Stimulated activated CD4-positive, alpha-beta T cell treated with anti-CD3 and anti-CD28 coated beads, Interleukin-1b, Interleukin-23, amount 100 ng/mL, for 1 hour (primary cell): ENCODE results near the gene ABCA1.
"Not testable (repeated sequence)": the region's sequence is repeated elsewhere in the genome, so short reads cannot be mapped to it uniquely, and the experiment has no call there.

Experiments
- DNase-seq, 2 donors: peaks; one replicate each; pipeline ENCODE4 v3.0.0-alpha.2; 2020; ENCODE audit warnings: low read depth in 2 of 2

Gene ABCA1

GRCh38 chr9:104795857-104796256 is 132.1 kb downstream of the ABCA1 start:
- no peak for DNase-seq

DNA sequence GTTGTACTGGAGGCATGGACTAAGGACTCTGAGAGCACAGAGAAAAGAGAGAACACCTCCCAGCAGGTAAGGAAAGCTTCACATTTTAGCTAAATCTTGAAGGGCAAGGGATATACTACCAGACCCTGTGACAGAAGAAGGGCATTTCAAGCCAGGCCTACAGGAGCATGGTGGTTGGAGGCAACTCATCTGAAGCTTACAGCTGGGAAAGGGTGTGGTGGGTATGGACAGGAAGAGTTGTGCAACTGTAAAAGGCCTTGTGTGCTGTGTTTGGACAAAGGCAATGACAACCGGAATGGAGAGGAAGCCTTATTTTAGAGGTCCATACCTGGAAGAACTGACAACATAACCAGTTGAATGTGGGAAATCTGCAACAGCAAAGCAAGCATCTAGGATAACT is 132.9 kb downstream of the ABCA1 start:
- DNase-seq: no peak

DNA sequence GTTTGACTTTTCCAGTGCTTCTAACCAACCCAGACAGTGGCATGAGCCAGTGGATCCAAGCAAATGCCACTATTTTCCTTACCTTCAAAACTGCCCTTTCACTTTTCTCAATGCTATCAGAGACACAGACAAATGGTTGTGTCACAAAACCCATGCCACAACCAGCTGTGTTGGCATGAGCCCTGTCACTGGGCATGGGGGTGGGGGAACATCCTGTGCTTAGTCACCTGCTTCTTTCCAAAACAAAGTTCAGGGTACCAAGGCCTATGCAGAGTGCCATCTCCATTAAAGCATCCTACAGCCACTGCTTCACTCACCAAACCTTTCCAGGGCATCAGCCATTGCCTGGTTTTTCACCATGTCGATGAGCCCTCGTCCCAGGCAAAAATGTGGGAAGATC is 133.9 kb downstream of the ABCA1 start:
- no peak for DNase-seq

DNA sequence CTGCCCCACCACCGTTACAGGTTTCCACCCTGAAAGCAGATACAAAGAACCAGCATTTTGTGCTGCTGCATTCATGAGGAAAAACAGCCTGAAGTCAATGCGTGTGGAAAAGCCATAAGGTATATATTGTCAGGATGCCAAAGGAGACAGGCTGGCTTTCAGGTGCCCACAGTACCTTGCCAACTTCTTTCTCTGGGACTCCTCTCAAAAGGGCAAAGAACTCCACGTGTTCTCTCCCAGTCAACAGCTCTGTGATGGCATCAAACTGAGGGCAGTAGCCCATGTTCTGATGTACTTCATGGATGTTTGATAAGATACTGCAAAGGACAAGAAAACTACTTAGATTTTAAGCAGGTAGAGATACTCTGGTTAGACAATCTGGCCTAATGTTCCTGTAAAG is 139.7 kb downstream of the ABCA1 start:
- no peak for DNase-seq

DNA sequence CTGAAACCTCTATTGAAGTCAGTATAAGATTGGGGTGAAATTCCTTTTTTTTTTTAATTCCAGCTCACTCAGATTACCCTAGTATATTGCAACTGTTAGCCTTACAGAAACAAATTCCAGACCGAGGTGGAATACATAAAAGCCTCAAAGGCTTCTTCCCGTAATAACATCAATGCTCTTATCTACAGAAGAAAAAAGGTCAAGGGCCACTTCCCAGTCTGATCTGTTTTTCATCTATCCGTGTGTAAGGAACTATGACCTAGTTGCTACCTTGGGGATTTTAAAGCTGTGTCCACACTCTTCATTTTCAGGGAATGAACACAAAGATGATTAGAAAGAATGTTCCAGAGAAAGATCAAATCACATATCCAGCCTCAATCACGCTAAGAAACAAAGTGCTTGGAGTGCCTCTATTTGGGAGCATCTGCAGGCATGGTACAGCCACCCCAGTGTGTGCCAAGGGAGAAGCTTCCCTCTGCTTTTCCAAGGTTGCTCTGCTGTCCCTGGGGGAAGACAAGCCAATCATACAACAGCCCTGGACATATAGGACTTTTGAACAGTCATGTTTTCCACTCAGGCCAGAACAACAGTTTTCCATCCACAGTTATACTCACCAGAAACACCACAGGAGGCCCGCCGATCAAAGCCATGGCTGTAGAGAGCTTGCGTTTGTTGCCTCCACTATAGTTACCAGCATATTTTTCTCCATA is 140.5 kb downstream of the ABCA1 start:
- DNase-seq: no peak

DNA sequence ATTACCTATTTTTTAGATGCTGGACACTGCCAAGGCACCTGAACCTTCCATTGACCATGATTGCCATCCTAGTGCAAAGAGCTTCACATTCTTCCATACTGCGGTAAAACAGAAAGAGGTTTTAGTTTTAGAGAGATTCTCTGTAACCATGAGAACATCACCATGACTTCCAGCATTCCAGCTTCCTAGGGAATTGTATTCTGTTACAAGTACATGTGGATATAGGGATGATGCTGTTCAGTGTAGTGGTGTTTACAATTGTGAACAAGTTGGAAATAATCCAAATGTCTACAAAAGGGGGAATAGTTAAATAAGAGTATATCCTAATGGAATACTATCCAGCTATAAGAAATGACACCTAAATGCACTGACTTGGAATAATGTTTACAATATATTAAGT is 141.7 kb downstream of the ABCA1 start:
- DNase-seq: no peak

DNA sequence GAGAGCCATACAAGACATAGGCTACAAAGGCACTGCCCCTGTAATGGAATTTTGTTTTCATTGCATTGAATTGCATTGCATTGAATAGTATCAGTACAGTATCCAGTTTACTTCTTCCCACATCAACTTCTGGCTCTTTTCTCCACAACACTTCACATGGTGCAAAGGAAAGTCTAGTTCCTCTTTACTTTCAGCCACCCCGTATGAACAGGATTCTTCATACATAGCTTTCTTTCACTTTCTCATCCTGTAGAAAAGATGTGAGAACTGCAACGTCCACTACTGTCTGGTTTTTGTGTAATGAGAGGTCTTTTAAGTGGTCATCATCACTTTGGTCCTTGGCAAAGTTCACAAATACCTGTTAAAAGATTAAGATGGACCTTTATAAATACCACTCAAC is 143.9 kb downstream of the ABCA1 start:
- DNase-seq: no peak

- DNase-seq: no peak
These were observed 144.4 kb downstream of the ABCA1 start for GRCh38 chr9:104783588-104783987.

- DNase-seq: no peak
These were observed 147.1 kb downstream of the ABCA1 start for GRCh38 chr9:104780796-104781395.

GRCh38 chr9:104779946-104780535 is 147.9 kb downstream of the ABCA1 start:
- no peak for DNase-seq

DNA sequence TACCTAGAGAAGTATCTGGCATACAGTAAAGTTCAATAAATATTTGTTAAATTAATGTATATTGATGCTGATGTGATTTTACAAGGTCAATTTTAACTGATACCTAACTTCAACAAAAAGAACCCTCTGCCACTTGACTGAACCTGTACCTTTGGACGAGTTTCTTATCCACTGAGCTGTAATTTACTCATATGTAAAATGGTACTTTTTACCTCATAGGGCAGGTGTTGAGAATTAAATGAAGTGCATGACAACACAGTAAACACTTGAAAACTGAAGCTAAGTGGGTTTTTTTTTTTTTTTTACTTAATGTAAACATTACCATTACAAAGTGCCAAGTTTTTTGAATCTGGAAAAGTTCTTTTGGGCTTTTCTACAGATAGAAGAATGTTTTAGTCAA is 148.6 kb downstream of the ABCA1 start:
- no peak for DNase-seq

GRCh38 chr9:104778802-104779201 is 149.2 kb downstream of the ABCA1 start:
- no peak for DNase-seq

DNA sequence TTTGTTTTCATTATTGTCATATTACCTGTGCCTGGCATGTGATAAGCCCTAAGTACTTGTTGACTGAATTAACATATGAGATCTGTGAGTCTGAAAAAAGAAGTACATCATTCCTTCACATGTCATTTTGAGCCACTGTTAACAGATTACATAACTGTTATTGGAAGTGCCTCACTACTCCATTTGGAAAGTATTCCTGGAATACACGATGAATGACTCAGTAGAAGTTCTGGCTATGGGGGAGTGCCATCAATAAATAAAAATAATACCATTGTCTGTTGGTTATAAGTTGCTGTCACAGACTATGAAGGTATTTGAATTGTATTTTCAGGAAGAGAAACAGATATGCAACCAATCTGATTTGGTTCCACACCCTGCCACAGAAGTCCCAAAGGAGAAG is 151.2 kb downstream of the ABCA1 start:
- no peak for DNase-seq

- DNase-seq: no peak
These were observed 152.0 kb downstream of the ABCA1 start for GRCh38 chr9:104775976-104776375.

- no peak for DNase-seq
These were observed 152.4 kb downstream of the ABCA1 start for GRCh38 chr9:104775574-104775936.

DNA sequence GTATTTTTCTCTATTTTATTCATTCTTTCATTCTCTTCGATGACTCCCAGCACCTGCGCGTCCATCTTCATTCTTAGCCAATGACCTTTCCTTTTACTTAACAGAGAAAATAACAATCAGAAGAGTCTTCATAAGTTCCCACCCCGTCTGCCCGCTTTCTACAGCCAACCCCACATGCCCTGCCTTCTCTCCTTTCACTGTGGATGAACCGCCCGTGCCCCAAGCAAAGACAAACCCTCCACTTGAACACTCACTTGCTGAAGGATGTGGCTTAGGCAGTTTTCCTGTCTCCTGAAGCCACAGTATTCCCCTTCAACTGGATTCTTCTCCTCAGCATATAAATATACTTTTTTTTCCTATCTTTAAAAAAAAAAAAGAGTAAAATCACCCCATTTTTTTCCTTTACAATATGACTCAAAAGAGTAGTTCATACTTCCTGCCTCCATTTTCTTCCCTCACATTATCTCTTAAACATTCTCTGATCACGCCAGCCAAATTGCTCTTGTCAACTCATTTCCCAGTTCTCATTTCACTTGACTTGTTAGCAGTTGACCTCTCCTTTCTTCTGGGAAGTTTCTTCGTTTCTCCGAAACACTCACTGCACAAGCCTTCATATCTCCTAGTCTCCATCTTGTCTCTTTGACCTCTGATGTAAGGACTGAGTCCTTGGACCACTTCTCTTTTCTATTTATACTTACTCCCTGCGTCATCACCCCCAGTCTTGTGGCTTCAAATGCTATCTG is 153.0 kb downstream of the ABCA1 start:
- no peak for DNase-seq

DNA sequence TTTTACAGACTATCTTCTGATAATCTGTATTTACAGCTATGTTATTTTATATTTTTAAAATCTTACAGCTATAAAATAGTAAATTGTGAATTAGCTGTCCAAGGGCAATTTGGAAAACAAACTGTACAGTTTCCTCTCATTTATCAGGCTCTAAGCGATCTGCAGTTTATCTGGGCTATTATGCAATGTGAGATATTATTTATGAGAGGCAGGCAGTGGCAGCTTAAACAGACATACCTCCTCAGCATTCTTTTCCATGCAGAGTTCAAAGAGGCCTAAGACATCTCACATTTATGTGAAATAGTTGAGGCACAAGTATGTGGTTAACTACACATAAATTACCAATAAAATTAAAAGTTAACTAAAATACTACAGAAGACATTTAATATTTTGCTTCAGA is 153.8 kb downstream of the ABCA1 start:
- no peak for DNase-seq

DNA sequence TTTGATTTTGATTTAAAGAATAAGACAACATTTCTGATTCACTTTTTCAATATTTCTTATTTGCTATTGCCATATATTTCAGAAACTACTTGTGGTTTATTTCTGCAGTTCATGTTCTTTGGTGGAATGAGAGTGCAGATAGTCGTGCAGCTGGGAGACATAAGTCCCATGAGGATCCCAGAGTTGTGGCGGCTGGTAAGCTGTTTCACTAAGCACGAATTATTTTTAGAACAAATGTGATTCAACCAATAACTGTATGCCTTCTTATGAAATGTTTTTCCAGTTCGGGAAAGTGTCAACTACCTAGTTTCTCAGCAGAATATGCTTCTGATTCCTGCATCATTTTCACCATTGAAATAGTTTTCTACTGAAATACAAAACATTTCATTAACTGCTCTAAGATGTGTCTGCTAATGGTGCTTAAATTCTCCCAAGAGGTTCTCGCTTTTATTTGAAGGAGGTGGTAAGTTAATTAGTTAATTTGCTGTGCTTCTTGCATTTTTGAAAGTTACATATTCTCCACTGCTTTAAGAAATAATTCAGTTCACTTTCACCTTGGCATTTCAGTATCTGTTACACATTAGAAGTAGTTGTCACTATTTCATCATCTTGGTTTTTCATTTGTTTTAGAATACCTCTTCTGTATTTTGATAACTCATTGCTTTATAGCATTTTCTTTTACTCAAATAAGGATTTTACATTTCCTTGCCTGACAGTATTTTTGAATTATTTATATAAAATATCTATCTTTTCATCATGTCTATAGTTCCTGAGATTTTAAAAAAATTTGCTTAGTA is 155.0 kb downstream of the ABCA1 start:
- DNase-seq: no peak

DNA sequence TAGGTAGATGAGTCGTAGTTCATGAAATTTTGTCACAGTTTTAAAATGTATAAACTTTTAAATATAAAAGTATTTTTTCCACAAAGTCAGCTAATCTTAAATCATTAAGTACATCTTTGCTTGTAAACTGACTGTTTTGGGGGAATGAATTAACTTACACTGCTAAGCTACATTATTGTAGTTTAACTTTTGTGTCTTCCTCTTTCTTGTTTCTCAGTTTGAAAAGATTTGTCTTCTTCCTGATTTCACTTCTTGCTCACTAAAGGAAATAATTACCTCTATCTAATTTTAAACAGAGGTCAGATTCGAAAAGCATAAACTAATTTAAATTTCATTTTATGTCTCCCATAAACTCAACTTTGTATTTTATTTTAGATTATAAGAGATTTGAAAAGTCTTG is 158.3 kb downstream of the ABCA1 start:
- DNase-seq: no peak

DNA sequence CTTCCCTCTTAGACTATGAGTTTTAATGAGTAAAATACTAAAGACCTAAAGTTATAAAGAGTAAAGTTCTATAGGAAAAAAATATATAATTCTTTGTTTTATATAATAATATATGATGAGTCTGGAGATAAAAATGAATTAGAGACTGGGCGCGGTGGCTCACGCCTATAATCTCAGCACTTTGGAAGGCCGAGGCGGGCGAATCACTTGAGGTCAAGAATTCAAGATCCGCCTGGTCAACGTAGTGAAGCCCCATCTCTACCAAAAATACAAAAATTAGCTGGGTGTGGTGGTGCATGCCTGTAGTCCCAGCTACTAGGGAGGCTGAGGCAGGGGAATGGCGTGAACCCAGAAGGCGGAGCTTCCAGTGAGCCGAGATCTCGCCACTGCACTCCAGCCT is 158.9 kb downstream of the ABCA1 start:
- not testable (repeated sequence) for DNase-seq

- no peak for DNase-seq
These were observed 160.4 kb downstream of the ABCA1 start for GRCh38 chr9:104767507-104767906.

- no peak for DNase-seq
These were observed 161.9 kb downstream of the ABCA1 start for GRCh38 chr9:104766025-104766424.
